Endodermal cell (in vitro differentiated cells): Measurements from ENCODE around the gene PRDM16. TPM values are rescaled to one million over a fixed set of nuclear protein-coding genes. Genes with fewer than 3 reads are reported as not detected.

ENCODE experiments used
- DNase-seq: peaks from one replicate; pipeline ENCODE4 v3.0.0-alpha.2; 2017
- H3K27ac ChIP-seq: 2 replicates; pipeline ENCODE4 v1.5.1; 2013; ENCODE audit warnings: mild to moderate bottlenecking, low read depth, low read length, moderate library complexity
- H3K27me3 ChIP-seq: 2 replicates; pipeline ENCODE4 v1.6.1; 2013; ENCODE audit warnings: mild to moderate bottlenecking, low read length, moderate library complexity; ENCODE audit not compliant: insufficient read depth, control insufficient read depth, poor library complexity, severe bottlenecking
- H3K36me3 ChIP-seq: 2 replicates; pipeline ENCODE4 v1.7.0; 2013; ENCODE audit warnings: mild to moderate bottlenecking, low read length, moderate library complexity; ENCODE audit not compliant: control insufficient read depth, insufficient read depth
- H3K4me1 ChIP-seq: one replicate; pipeline ENCODE4 v1.7.0; 2013; ENCODE audit warnings: low read length; ENCODE audit not compliant: control insufficient read depth, insufficient read depth
- H3K4me3 ChIP-seq: 2 replicates; pipeline ENCODE4 v1.5.1; 2013; ENCODE audit warnings: mild to moderate bottlenecking, low read length, moderate library complexity
- H3K9ac ChIP-seq: 2 replicates; pipeline ENCODE4 v1.6.1; 2013; ENCODE audit warnings: mild to moderate bottlenecking, low read length, moderate library complexity; ENCODE audit not compliant: poor library complexity, severe bottlenecking; ENCODE audit errors: extremely low read depth
- H3K9me3 ChIP-seq: 2 replicates; pipeline ENCODE4 v1.6.1; 2013; ENCODE audit warnings: mild to moderate bottlenecking, low read length, moderate library complexity; ENCODE audit not compliant: control insufficient read depth
- H3K27ac Mint-ChIP-seq: 2 replicates; pipeline ENCODE4 v1.8.0; 2020; ENCODE audit warnings: mixed read lengths
- H3K27me3 Mint-ChIP-seq: 2 replicates; pipeline ENCODE4 v1.8.0; 2021; ENCODE audit warnings: mild to moderate bottlenecking, mixed read lengths; ENCODE audit not compliant: insufficient read depth
- H3K36me3 Mint-ChIP-seq: 2 replicates; pipeline ENCODE4 v1.8.0; 2020; ENCODE audit warnings: low read depth, mixed read lengths
- H3K4me1 Mint-ChIP-seq: 2 replicates; pipeline ENCODE4 v1.8.0; 2020; ENCODE audit warnings: mixed read lengths
- H3K4me3 Mint-ChIP-seq: 2 replicates; pipeline ENCODE4 v1.8.0; 2020; ENCODE audit warnings: mild to moderate bottlenecking, moderate library complexity, mixed read lengths
- H3K9me3 Mint-ChIP-seq: 2 replicates; pipeline ENCODE4 v1.8.0; 2020; ENCODE audit warnings: mild to moderate bottlenecking, mixed read lengths
- WGBS, 2 experiments: methylation state at CpG; one replicate each; pipeline versions ENCODE4 v1.1.5 to v1.1.7; 2013; ENCODE audit warnings: missing lambda C conversion rate in 2 of 2, mixed read lengths in 1 of 2; ENCODE audit not compliant: insufficient coverage in 1 of 2, insufficient read length in 1 of 2; 5-methylcytosine and 5-hydroxymethylcytosine counted together
- total RNA-seq, 2 donors: library from RNA; stranded (reverse); fragmentation: NEBNext Ultra II Directional in 1 of 2; extraction: Animal tissue kit (Norgen Biotek cat#: 25700) in 1 of 2; gene quantifications; 2 replicates in 1 of 2; 3 replicates in 1 of 2; pipeline ENCODE4 v1.2.1, GENCODE V29; 2021
- TF ChIP-seq, protein P1 (sequence below): fragments of 200-600 bp; sonication (generic); conservative IDR thresholded peaks from 2 replicates; pipeline ENCODE4 v1.5.0; 2021; ENCODE audit warnings: antibody characterized with exemption, mild to moderate bottlenecking

The PRDM16 gene
- total RNA-seq, 2 donors from 2014 or later = 2.1 to 4.0 TPM

DNA sequence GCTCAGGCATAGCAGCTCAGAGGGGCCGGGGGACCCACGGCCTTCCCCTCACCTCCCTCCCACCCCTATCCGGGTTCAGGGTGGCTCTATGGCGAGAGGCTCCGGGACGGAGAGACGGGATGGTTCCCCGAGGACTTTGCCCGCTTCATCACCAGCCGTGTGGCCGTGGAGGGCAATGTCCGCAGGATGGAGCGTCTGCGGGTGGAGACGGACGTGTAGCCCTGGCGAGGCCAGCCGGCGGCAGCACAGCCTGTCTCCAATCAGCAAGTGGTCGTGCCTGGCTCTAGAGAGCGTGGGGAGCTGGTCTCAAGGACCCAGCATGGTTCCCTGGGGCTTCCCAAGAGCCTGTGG, 411.3 kb downstream of the PRDM16 start:
- no peaks in the 10 kb centered on the region for H3K27me3 Mint-ChIP-seq
- Histone ChIP-seq H3K9me3 (no peaks in the 10 kb centered on the region), H3K9ac (no peak overlapping the region), H3K27me3 (no peaks in the 10 kb centered on the region), H3K27ac (no peak overlapping the region), H3K36me3 (no peaks in the 10 kb centered on the region), H3K4me1 (no peaks in the 10 kb centered on the region), H3K4me3 (no peak overlapping the region)
- no peak overlapping the region for H3K27ac Mint-ChIP-seq
- no peak for DNase-seq
- 94 to 95% methylated on average over 16 to 21 of the region's 21 CpGs for WGBS, 2 experiments
- H3K4me1 Mint-ChIP-seq = peaks cover 2% of the 10 kb centered on the region
- no peaks in the 10 kb centered on the region for H3K9me3 Mint-ChIP-seq
- no peak overlapping the region for H3K4me3 Mint-ChIP-seq
- TF ChIP-seq, protein P1, sequence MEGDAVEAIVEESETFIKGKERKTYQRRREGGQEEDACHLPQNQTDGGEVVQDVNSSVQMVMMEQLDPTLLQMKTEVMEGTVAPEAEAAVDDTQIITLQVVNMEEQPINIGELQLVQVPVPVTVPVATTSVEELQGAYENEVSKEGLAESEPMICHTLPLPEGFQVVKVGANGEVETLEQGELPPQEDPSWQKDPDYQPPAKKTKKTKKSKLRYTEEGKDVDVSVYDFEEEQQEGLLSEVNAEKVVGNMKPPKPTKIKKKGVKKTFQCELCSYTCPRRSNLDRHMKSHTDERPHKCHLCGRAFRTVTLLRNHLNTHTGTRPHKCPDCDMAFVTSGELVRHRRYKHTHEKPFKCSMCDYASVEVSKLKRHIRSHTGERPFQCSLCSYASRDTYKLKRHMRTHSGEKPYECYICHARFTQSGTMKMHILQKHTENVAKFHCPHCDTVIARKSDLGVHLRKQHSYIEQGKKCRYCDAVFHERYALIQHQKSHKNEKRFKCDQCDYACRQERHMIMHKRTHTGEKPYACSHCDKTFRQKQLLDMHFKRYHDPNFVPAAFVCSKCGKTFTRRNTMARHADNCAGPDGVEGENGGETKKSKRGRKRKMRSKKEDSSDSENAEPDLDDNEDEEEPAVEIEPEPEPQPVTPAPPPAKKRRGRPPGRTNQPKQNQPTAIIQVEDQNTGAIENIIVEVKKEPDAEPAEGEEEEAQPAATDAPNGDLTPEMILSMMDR = no peak
- H3K36me3 Mint-ChIP-seq = peaks cover 1% of the 10 kb centered on the region

GRCh38 chr1:3481046-3481445, 412.0 kb downstream of the PRDM16 start:
- no peak overlapping the region for H3K27ac Mint-ChIP-seq

DNA sequence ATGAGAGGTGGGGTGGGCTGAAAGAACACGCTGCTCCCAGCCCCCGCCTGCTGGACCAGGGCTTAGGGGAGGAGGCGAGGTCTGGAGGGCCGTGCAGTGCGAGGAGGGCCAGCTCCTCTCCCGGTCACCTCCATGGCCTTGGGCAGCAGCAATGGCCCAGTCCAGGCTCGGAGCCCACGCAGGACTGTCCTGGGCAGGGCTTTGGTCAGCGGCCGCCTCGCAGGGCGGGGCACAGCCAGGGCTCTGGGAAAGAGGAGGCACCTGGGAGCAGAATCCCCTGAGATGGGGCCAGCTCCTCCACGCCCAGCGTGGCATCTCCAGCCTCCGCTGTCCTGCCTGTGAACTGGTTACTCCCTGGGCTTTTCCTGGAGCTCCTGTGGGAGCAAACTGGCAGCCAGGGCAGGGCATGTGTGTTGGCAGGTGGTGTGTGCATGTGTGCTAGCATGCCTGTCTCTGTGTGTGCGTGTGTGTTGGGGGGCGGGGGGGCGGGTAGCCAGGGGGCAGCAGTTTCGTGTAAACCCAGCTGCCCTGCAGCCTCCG, 412.9 kb downstream of the PRDM16 start:
- Histone ChIP-seq H3K9me3 (no peaks in the 10 kb centered on the region), H3K36me3 (no peaks in the 10 kb centered on the region), H3K27me3 (no peaks in the 10 kb centered on the region), H3K27ac (no peak overlapping the region), H3K4me3 (no peak overlapping the region), H3K9ac (no peak overlapping the region), H3K4me1 (no peaks in the 10 kb centered on the region)
- no peak overlapping the region for H3K4me3 Mint-ChIP-seq
- H3K27me3 Mint-ChIP-seq = no peaks in the 10 kb centered on the region
- 89 to 95% methylated on average over 12 to 20 of the region's 20 CpGs for WGBS, 2 experiments
- H3K36me3 Mint-ChIP-seq = peaks cover 1% of the 10 kb centered on the region
- TF ChIP-seq, protein P1 = no peak
- H3K4me1 Mint-ChIP-seq = peaks cover 2% of the 10 kb centered on the region
- H3K9me3 Mint-ChIP-seq = no peaks in the 10 kb centered on the region
- no peak for DNase-seq
- H3K27ac Mint-ChIP-seq = no peak overlapping the region

More at GRCh38 chr1:3481046-3481445, 412.0 kb downstream of the PRDM16 start:
- peaks cover 2% of the 10 kb centered on the region for H3K4me1 Mint-ChIP-seq
- Histone ChIP-seq H3K27ac (no peak overlapping the region), H3K9me3 (no peaks in the 10 kb centered on the region), H3K4me1 (no peaks in the 10 kb centered on the region), H3K36me3 (no peaks in the 10 kb centered on the region), H3K9ac (no peak overlapping the region), H3K4me3 (no peak overlapping the region), H3K27me3 (no peaks in the 10 kb centered on the region)
- WGBS, 2 experiments = 82 to 87% methylated on average over 9 to 15 of the region's 15 CpGs
- no peaks in the 10 kb centered on the region for H3K9me3 Mint-ChIP-seq
- H3K36me3 Mint-ChIP-seq = peaks cover 1% of the 10 kb centered on the region
- TF ChIP-seq, protein P1 = no peak
- no peak for DNase-seq
- H3K27me3 Mint-ChIP-seq = no peaks in the 10 kb centered on the region
- no peak overlapping the region for H3K4me3 Mint-ChIP-seq
